ENCODE data around the gene CNKSR3.

DNA sequence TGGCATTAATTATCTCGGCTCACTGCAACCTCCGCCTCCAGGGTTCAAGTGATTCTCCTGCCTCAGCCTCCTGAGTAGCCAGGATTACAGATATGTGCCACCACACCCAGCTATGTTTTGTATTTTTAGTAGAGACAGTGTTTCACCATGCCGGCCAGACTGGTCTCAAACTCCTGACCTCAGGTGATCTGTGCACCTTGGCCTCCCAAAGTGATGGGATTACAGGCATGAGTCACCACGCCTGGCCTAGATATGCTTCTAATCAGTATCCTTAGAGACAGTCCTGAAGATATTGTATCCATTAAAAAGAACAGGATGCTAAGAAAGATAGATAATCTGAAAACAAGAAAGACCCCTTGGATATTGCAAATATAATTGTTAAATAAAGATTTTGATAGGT is 150.8 kb downstream of the CNKSR3 start:
- TF ChIP-seq, protein P1, sequence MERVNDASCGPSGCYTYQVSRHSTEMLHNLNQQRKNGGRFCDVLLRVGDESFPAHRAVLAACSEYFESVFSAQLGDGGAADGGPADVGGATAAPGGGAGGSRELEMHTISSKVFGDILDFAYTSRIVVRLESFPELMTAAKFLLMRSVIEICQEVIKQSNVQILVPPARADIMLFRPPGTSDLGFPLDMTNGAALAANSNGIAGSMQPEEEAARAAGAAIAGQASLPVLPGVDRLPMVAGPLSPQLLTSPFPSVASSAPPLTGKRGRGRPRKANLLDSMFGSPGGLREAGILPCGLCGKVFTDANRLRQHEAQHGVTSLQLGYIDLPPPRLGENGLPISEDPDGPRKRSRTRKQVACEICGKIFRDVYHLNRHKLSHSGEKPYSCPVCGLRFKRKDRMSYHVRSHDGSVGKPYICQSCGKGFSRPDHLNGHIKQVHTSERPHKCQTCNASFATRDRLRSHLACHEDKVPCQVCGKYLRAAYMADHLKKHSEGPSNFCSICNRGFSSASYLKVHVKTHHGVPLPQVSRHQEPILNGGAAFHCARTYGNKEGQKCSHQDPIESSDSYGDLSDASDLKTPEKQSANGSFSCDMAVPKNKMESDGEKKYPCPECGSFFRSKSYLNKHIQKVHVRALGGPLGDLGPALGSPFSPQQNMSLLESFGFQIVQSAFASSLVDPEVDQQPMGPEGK (CRISPR knock-in tag; IDR thresholded peaks at IDR 0.05; ENCODE audit: borderline replicate concordance): no peak
- TF ChIP-seq ZNF8 (CRISPR knock-in tag; IDR thresholded peaks at IDR 0.05): no peak

Measured in SK-N-SH treated with all-trans-retinoic acid at 6 μM for 48 hours (cell line).